Measurements from ENCODE around the gene CHFR.
"Not testable (repeated sequence)": the region's sequence is repeated elsewhere in the genome, so short reads cannot be mapped to it uniquely, and the experiment has no call there.

Gene CHFR

DNA sequence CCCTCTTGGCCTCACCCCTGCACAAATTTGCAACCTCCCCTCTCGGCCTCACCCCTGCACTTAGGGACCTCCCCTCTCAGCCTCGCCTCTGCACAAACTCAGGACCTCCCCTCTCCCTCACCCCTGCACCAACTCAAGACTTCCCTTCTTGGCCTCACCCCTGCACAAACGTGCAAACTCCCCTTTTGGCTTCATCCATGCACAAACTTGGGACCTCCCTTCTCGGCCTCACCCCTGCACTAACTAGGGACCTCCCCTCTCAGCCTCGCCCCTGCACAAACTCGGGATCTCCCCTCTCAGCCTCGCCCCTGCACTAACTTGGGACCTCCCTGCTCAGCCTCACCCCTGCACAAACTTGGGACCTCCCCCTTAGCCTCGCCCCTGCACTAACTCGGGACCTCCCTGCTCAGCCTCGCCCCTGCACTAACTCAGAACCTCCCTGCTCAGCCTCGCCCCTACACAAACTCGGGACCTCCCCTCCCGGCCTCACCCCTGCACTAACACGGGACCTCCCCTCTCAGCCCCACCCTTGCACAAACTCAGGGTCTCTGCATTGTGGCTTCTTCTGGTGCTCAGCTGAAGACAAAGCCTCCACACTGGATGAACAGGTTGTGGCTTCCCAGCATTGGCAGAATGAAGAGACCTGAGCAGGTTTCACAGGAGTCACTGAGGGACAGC, 47.7 kb downstream of the CHFR start:
- TF ChIP-seq CTCF (IDR thresholded peaks at IDR 0.05; ENCODE audit: unreplicated experiment in 3 of 3) = no peak
- peaks cover 21% of the 10 kb centered on the region for H3K36me3 Mint-ChIP-seq (ENCODE audit: low read depth)
- H3K27ac Mint-ChIP-seq = peak overlapping the region in 1 of 3 experiments; percentile 29
- no peaks in the 10 kb centered on the region for H3K27me3 Mint-ChIP-seq (ENCODE audit: low read depth)
- no peaks in the 10 kb centered on the region for H3K9me3 Mint-ChIP-seq
- no peak overlapping the region for H3K4me3 Mint-ChIP-seq
- H3K4me1 Mint-ChIP-seq = peaks cover 16% of the 10 kb centered on the region

- H3K27me3 Mint-ChIP-seq (ENCODE audit: low read depth) = no peaks in the 10 kb centered on the region
- peak overlapping the region; percentile 55 to 90 (median 67) for H3K27ac Mint-ChIP-seq
- H3K36me3 Mint-ChIP-seq (ENCODE audit: low read depth) = peaks cover 21% of the 10 kb centered on the region
- H3K9me3 Mint-ChIP-seq = no peaks in the 10 kb centered on the region
- peak overlapping the region in 1 of 3 experiments; percentile 23 for H3K4me3 Mint-ChIP-seq
- TF ChIP-seq CTCF (IDR thresholded peaks at IDR 0.05; ENCODE audit: unreplicated experiment in 3 of 3) = no peak
- peaks cover 24% of the 10 kb centered on the region for H3K4me1 Mint-ChIP-seq
Measured at GRCh38 chr12:132838410-132839080, 48.9 kb downstream of the CHFR start.

DNA sequence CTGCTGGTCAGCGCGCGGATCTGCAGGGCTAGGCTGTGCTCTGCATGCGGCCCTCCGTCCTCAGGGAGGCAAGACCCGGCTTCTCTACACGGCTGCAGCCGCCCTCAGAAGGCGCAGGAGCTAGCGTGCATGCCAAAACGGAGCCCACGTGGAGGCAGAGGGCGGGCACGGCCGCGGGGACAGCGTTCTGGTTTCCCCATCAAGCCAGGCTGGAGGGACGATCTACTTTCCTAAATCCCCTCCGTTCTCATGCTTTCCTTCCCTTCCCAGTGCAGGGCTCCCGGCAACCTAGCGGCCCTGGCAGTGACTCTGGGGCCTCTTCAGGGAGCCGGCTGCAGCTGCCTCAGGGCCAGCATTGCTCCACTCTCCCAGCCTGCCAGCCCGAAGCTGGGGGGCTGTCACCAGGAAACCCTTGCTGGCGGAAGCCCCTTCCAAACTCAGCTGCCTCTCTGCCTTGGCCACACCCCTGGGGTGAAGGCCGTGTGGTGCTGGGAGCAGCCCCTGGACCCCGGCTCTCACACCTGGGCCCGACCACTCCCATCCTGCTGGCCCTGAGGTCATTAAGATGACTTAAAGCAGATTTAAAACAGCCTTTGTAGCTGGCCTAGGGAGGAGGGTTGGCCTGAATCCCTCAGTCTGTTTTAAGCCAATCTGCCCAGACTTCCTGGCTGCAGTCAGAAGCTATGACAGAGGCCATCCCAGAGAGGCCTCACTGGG, 49.6 kb downstream of the CHFR start:
- Mint-ChIP-seq H3K27ac (peak overlapping the region; percentile 41 to 90 (median 67)), H3K4me1 (peaks cover 27% of the 10 kb centered on the region), H3K4me3 (no peak overlapping the region), H3K27me3 (ENCODE audit: low read depth) (no peaks in the 10 kb centered on the region), H3K9me3 (no peaks in the 10 kb centered on the region), H3K36me3 (ENCODE audit: low read depth) (peaks cover 20% of the 10 kb centered on the region)
- no peak for TF ChIP-seq CTCF (IDR thresholded peaks at IDR 0.05; ENCODE audit: unreplicated experiment in 3 of 3)

GRCh38 chr12:132836795-132837331, 50.5 kb downstream of the CHFR start:
- TF ChIP-seq CTCF (IDR thresholded peaks at IDR 0.05; ENCODE audit: unreplicated experiment in 3 of 3) = no peak
- H3K27me3 Mint-ChIP-seq (ENCODE audit: low read depth) = no peaks in the 10 kb centered on the region
- no peaks in the 10 kb centered on the region for H3K9me3 Mint-ChIP-seq
- peaks cover 27% of the 10 kb centered on the region for H3K4me1 Mint-ChIP-seq
- H3K4me3 Mint-ChIP-seq = peak overlapping the region in 1 of 3 experiments; percentile 45
- peaks cover 15% of the 10 kb centered on the region for H3K36me3 Mint-ChIP-seq (ENCODE audit: low read depth)
- peak overlapping the region; percentile 67 to 90 (median 69) for H3K27ac Mint-ChIP-seq

DNA sequence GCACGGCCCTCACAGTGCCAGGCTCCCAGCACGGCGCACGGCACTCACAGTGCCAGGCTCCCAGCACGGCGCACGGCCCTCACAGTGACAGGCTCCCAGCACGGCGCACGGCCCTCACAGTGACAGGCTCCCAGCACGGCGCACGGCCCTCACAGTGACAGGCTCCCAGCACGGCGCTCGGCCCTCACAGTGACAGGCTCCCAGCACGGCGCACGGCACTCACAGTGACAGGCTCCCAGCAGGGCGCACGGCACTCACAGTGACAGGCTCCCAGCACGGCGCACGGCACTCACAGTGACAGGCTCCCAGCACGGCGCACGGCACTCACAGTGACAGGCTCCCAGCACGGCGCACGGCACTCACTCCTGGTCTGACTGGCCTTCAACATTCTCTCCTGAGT, 51.2 kb downstream of the CHFR start:
- Mint-ChIP-seq H3K4me3 (peak overlapping the region in 1 of 3 experiments; percentile 45), H3K36me3 (ENCODE audit: low read depth) (peaks cover 10% of the 10 kb centered on the region), H3K27ac (peak overlapping the region in 2 of 3 experiments; percentile 67 to 90), H3K4me1 (peaks cover 27% of the 10 kb centered on the region)
- not testable (repeated sequence) for H3K9me3 Mint-ChIP-seq; H3K27me3 Mint-ChIP-seq (ENCODE audit: low read depth)

Data from nephron (organoid).